Gastrocnemius medialis (tissue), 4 donors: Measurements from ENCODE around the gene PARP1. TPM values are rescaled to one million over a fixed set of nuclear protein-coding genes. Genes with fewer than 3 reads are reported as not detected.

Source experiments
- ATAC-seq, 2 donors: fragments of 150-250 bp; one replicate each; pipeline ENCODE4 v1.9.1; 2016
- DNase-seq, 2 donors: peaks; one replicate each; pipeline ENCODE4 v3.0.0-alpha.2; 2019
- H3K27ac ChIP-seq, 4 donors: fragments of 200-600 bp; sonication (generic); 1 replicate in 1 of 4; 2 replicates in 3 of 4; pipeline ENCODE4 v1.5.1; 2016 to 2018; ENCODE audit warnings: mild to moderate bottlenecking in 2 of 4, moderate library complexity in 1 of 4
- H3K27me3 ChIP-seq, 3 donors: fragments of 200-600 bp; sonication (generic) in 2 of 3; 1 replicate in 1 of 3; 2 replicates in 2 of 3; pipeline versions ENCODE4 v1.5.1 to v1.6.0; 2016 to 2019; ENCODE audit warnings: mild to moderate bottlenecking in 1 of 3, moderate library complexity in 1 of 3
- H3K36me3 ChIP-seq, 2 donors: fragments of 200-600 bp; sonication (generic) in 1 of 2; one replicate each; pipeline ENCODE4 v1.5.1; 2017 to 2018
- H3K4me1 ChIP-seq, 2 donors: fragments of 200-600 bp; sonication (generic) in 1 of 2; one replicate each; pipeline ENCODE4 v1.5.1; 2016 to 2017; ENCODE audit warnings: mild to moderate bottlenecking in 2 of 2
- H3K4me3 ChIP-seq, 4 donors: fragments of 200-600 bp; sonication (generic) in 3 of 4; 1 replicate in 1 of 4; 2 replicates in 3 of 4; pipeline ENCODE4 v1.5.1; 2016 to 2019; ENCODE audit warnings: mild to moderate bottlenecking in 2 of 4
- H3K9me3 ChIP-seq, 3 donors: fragments of 200-600 bp; sonication (generic) in 2 of 3; 1 replicate in 1 of 3; 2 replicates in 2 of 3; pipeline ENCODE4 v1.5.1; 2016 to 2019
- CTCF ChIP-seq, 5 experiments: fragments of 450-650 bp in 3 of 5; fragments of 200-600 bp in 2 of 5; sonication (generic) in 2 of 5; IDR thresholded peaks in 4 of 5; conservative IDR thresholded peaks in 1 of 5; 1 replicate in 4 of 5; 2 replicates in 1 of 5; pipeline ENCODE4 v1.5.1; 2016 to 2019; ENCODE audit warnings: antibody characterized with exemption in 5 of 5, mild to moderate bottlenecking in 3 of 5, moderate library complexity in 3 of 5
- POLR2A ChIP-seq, 2 donors: fragments of 450-650 bp; IDR thresholded peaks; one replicate each; pipeline ENCODE4 v1.6.1; 2017; ENCODE audit warnings: antibody characterized with exemption in 2 of 2, mild to moderate bottlenecking in 2 of 2, moderate library complexity in 2 of 2
- in situ Hi-C, 4 donors: fragments of 200-750 bp; cut with MboI; loops; one replicate each; pipeline versions ENCODE4 v1.15.0 to v1.8.0; 2017; ENCODE audit warnings: low sequenced_read_pairs in 4 of 4
- intact Hi-C: fragments of 100-400 bp; cut with DNase I; formaldehyde crosslinking; loops from one replicate; pipeline ENCODE4 v1.15.1; 2023; ENCODE audit warnings: low total_unique reads
- total RNA-seq, 4 donors: library from RNA; depleted of rRNA; stranded (reverse); fragments of >200 nt; gene quantifications; one replicate each; pipeline versions ENCODE4 v1.1.0 to v1.2.3, GENCODE V29; 2016

PARP1 gene
- total RNA-seq, 4 donors from 2014 or later, result 63.8 to 117 (median 99.7) TPM

- in situ Hi-C loops (no loop called here), intact Hi-C loops (no loop called here)
- DNase-seq (no peak), ATAC-seq (no peak)
- no peak overlapping the region for H3K4me3 ChIP-seq
- no peak overlapping the region for H3K27ac ChIP-seq
- H3K4me1 ChIP-seq, result peaks cover 7 to 9% of the 10 kb centered on the region in 2 donors
- H3K36me3 ChIP-seq, result no peaks in the 10 kb centered on the region
- H3K27me3 ChIP-seq, result no peaks in the 10 kb centered on the region
- no peaks in the 10 kb centered on the region for H3K9me3 ChIP-seq
- TF ChIP-seq POLR2A (IDR thresholded peaks at IDR 0.05) (no peak), CTCF (IDR thresholded peaks at IDR 0.05 in 4 of 5, conservative IDR thresholded peaks at IDR 0.05 in 1 of 5) (no peak)
Observed at GRCh38 chr1:226312065-226312464, 95.8 kb downstream of the PARP1 start.

- ATAC-seq, result no peak
- Histone ChIP-seq H3K36me3 (no peaks in the 10 kb centered on the region), H3K27ac (no peak overlapping the region), H3K4me3 (no peak overlapping the region), H3K9me3 (no peaks in the 10 kb centered on the region), H3K4me1 (peaks cover 7 to 9% of the 10 kb centered on the region in 2 donors), H3K27me3 (no peaks in the 10 kb centered on the region)
- in situ Hi-C loops (no loop called here), intact Hi-C loops (no loop called here)
- no peak for TF ChIP-seq POLR2A (IDR thresholded peaks at IDR 0.05)
- no peak for TF ChIP-seq CTCF (IDR thresholded peaks at IDR 0.05 in 4 of 5, conservative IDR thresholded peaks at IDR 0.05 in 1 of 5)
- DNase-seq, result no peak
Observed at GRCh38 chr1:226311376-226311775, 96.5 kb downstream of the PARP1 start.

Other genes starting within 250 kb of the PARP1 start
- gene ACBD3, start 221.4 kb downstream of the PARP1 start, total RNA-seq, result 10 to 100 TPM; 31.1 to 43.9 (median 36.6) TPM
- gene MIXL1, start 184.4 kb downstream of the PARP1 start, total RNA-seq, result not detected
- 1 to 10 TPM; 2.1 to 4.7 (median 2.8) TPM for gene LIN9, start 98.9 kb downstream of the PARP1 start, total RNA-seq
- gene STUM, start 140.7 kb upstream of the PARP1 start, total RNA-seq, result 1 to 10 TPM in 2 of 4 donors, under 1 TPM in 2; 0.92 to 1.9 (median 1.0) TPM